Calu3 (cell line): ENCODE data around the gene NUDT21. TPM values are rescaled to one million over a fixed set of nuclear protein-coding genes. Genes with fewer than 3 reads are reported as not detected.

Experiments used
- BruUV-seq: library from RNA; stranded (reverse); fragments of 400-500 nt; replicated peaks from 2 replicates; lab custom pipeline; 2021; lab: Mats Ljungman, UMichigan
- CTCF ChIA-PET: fragments of 300-600 bp; sonication (Branson Sonifier 250); formaldehyde crosslinking; loops from one replicate; lab custom pipeline; 2022; ENCODE audit warnings: antibody characterized with exemption; lab: Charles Lee
- DNase-seq: peaks from one replicate; pipeline ENCODE4 v3.0.0; 2022
- H3K27ac Mint-ChIP-seq: one replicate; pipeline ENCODE4 v1.8.0; 2022; ENCODE audit warnings: mixed read lengths; ENCODE audit not compliant: unreplicated experiment
- H3K27me3 Mint-ChIP-seq: one replicate; pipeline ENCODE4 v1.8.0; 2022; ENCODE audit warnings: mixed read lengths; ENCODE audit not compliant: unreplicated experiment
- H3K36me3 Mint-ChIP-seq: one replicate; pipeline ENCODE4 v1.8.0; 2022; ENCODE audit warnings: mild to moderate bottlenecking, moderate library complexity, mixed read lengths; ENCODE audit not compliant: insufficient read depth, unreplicated experiment
- H3K4me1 Mint-ChIP-seq: one replicate; pipeline ENCODE4 v1.8.0; 2022; ENCODE audit warnings: mild to moderate bottlenecking, low read depth, mixed read lengths; ENCODE audit not compliant: unreplicated experiment
- H3K4me3 Mint-ChIP-seq: one replicate; pipeline ENCODE4 v1.8.0; 2022; ENCODE audit warnings: mild to moderate bottlenecking, low read depth, moderate library complexity, mixed read lengths; ENCODE audit not compliant: unreplicated experiment
- H3K9me3 Mint-ChIP-seq: one replicate; pipeline ENCODE4 v1.8.0; 2022; ENCODE audit warnings: low read depth, mixed read lengths; ENCODE audit not compliant: unreplicated experiment
- intact Hi-C: fragments of 100-400 bp; cut with micrococcal nuclease; formaldehyde crosslinking; loops from one replicate; pipeline ENCODE4 v1.10.0; 2022; ENCODE audit not compliant: unreplicated experiment
- total RNA-seq: library from RNA; stranded (reverse); gene quantifications from 2 replicates; pipeline ENCODE4 v1.2.3, GENCODE V29; 2022
- TF ChIP-seq, protein P1 (sequence below): fragments of 200-600 bp; IDR thresholded peaks from one replicate; pipeline ENCODE4 v1.8.0; 2022; ENCODE audit warnings: antibody characterized with exemption; ENCODE audit not compliant: unreplicated experiment

NUDT21 gene
- total RNA-seq, 1 experiment from 2014 or later: 266 TPM

- TF ChIP-seq, protein P1, sequence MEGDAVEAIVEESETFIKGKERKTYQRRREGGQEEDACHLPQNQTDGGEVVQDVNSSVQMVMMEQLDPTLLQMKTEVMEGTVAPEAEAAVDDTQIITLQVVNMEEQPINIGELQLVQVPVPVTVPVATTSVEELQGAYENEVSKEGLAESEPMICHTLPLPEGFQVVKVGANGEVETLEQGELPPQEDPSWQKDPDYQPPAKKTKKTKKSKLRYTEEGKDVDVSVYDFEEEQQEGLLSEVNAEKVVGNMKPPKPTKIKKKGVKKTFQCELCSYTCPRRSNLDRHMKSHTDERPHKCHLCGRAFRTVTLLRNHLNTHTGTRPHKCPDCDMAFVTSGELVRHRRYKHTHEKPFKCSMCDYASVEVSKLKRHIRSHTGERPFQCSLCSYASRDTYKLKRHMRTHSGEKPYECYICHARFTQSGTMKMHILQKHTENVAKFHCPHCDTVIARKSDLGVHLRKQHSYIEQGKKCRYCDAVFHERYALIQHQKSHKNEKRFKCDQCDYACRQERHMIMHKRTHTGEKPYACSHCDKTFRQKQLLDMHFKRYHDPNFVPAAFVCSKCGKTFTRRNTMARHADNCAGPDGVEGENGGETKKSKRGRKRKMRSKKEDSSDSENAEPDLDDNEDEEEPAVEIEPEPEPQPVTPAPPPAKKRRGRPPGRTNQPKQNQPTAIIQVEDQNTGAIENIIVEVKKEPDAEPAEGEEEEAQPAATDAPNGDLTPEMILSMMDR: no peak
- Mint-ChIP-seq H3K9me3 (no peaks in the 10 kb centered on the region), H3K4me3 (peak overlapping the region; percentile 94), H3K36me3 (peaks cover 21% of the 10 kb centered on the region), H3K27me3 (no peaks in the 10 kb centered on the region), H3K27ac (peak overlapping the region; percentile 87), H3K4me1 (peaks cover 46% of the 10 kb centered on the region)
- no TSS peak for BruUV-seq
- DNase-seq: peak; percentile 13
- CTCF ChIA-PET: no interaction called here
- intact Hi-C loops: loop anchor here (5.0 kb wide), 1 partner anchor 52 kb away; no protein-coding TSS in a partner anchor
Measured at GRCh38 chr16:56424404-56424764, 26.7 kb downstream of the NUDT21 start.

GRCh38 chr16:56423584-56424403 lies 27.3 kb downstream of the NUDT21 start:
- BruUV-seq: TSS peak; percentile 44
- intact Hi-C loops: loop anchor here (5.0 kb wide), 1 partner anchor 51 kb away; no protein-coding TSS in a partner anchor
- H3K9me3 Mint-ChIP-seq: no peaks in the 10 kb centered on the region

DNA sequence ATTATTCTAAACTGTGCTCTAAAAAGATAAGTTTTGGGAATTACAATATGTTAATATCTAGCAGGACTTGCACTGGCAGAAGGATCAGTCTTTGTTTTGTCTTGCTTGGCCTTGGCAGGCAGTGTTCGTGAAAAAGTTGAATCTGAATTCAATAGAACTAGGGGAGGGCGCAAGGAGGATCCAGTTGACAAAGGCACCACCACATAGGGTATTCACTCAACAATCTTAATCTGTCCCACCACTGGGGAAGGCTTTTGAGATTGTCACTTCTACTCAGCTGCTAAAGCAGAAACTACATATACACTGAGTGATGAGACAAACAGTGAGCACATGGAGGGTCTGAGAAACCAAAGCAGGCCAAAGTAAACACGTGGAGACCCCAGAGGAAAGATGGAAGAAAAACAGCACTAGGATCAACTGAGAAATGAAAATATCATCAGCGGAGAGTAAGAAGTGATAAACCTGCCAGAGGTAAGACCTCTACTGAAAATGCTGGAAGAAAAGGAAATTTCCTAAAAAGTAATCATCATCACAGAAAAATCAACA lies 28.2 kb downstream of the NUDT21 start:
- peaks cover 21% of the 10 kb centered on the region for H3K36me3 Mint-ChIP-seq
- H3K27ac Mint-ChIP-seq: no peak overlapping the region
- BruUV-seq: no TSS peak
- H3K9me3 Mint-ChIP-seq: no peaks in the 10 kb centered on the region
- peak overlapping the region; percentile 94 for H3K4me3 Mint-ChIP-seq
- intact Hi-C loops: loop anchor here (5.0 kb wide), 1 partner anchor 51 kb away; no protein-coding TSS in a partner anchor
- peaks cover 46% of the 10 kb centered on the region for H3K4me1 Mint-ChIP-seq
- CTCF ChIA-PET: no interaction called here
- TF ChIP-seq, protein P1: no peak
- DNase-seq: no peak
- no peaks in the 10 kb centered on the region for H3K27me3 Mint-ChIP-seq

More at GRCh38 chr16:56423584-56424403, 27.3 kb downstream of the NUDT21 start:
- CTCF ChIA-PET: no interaction called here
- no peak for DNase-seq
- H3K27me3 Mint-ChIP-seq: no peaks in the 10 kb centered on the region
- H3K36me3 Mint-ChIP-seq: peaks cover 21% of the 10 kb centered on the region
- peak overlapping the region; percentile 87 for H3K27ac Mint-ChIP-seq
- TF ChIP-seq, protein P1: no peak
- H3K4me3 Mint-ChIP-seq: peak overlapping the region; percentile 94
- peaks cover 46% of the 10 kb centered on the region for H3K4me1 Mint-ChIP-seq

DNA sequence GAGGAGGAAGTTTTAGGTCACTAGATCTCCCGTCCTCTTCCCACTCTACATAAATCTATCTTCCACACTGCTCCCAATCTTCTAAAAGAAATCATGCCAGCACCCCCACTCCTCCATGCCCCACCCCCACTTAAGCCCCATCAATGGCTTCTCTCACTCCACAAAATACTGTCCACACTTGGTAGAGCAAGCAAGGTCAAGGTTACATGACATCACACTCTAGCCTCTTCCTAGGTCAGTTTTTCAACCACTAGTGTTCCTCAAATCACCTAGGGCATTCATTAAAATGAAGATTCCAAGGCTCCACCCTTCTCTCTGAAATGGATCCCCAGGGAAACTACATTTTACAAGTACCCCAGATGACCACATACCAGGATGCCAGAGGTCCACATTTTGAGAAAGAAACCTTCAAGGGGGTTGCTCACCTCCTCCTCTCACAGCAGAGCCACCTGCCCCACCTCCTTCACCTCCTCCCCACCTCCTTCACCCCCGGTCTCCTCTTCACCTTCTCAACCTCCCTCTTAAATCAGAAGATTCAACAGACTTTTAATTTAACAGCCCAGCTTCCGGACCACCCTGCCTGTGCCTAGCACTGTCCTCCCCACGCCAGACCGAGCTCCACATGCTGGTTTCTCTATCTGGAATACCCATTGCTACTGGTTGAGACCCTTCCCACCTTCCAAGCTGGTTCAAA lies 29.0 kb downstream of the NUDT21 start:
- CTCF ChIA-PET: no interaction called here
- TF ChIP-seq, protein P1: no peak
- Mint-ChIP-seq H3K9me3 (no peaks in the 10 kb centered on the region), H3K27me3 (no peaks in the 10 kb centered on the region), H3K27ac (peak overlapping the region; percentile 37), H3K4me1 (peaks cover 46% of the 10 kb centered on the region), H3K36me3 (peaks cover 21% of the 10 kb centered on the region), H3K4me3 (peak overlapping the region; percentile 31)
- BruUV-seq: no TSS peak
- DNase-seq: no peak
- intact Hi-C loops: loop anchor here (5.0 kb wide), 1 partner anchor 50 kb away; no protein-coding TSS in a partner anchor
